Activated CD8-positive, alpha-beta memory T cell treated with anti-CD3 and anti-CD28 coated beads, Interleukin-2, amount 50 U/mL, for 24 hours (primary cell): ENCODE data around the gene ZNRD2.

Experiments
- DNase-seq: peaks from one replicate; pipeline ENCODE4 v3.0.0-alpha.2; 2020; ENCODE audit errors: extremely low read depth

The ZNRD2 gene

GRCh38 chr11:65610404-65610803, 40.1 kb downstream of the ZNRD2 start:
- DNase-seq: no peak

- DNase-seq: no peak
These were observed 40.9 kb downstream of the ZNRD2 start for GRCh38 chr11:65611028-65611757.

- DNase-seq: no peak
These were observed 41.7 kb downstream of the ZNRD2 start for GRCh38 chr11:65611758-65612603.

- DNase-seq: no peak
These were observed 42.4 kb downstream of the ZNRD2 start for GRCh38 chr11:65612691-65613090.

- no peak for DNase-seq
These were observed 43.0 kb downstream of the ZNRD2 start for GRCh38 chr11:65613091-65613928.

- peak; percentile 100 for DNase-seq
These were observed 45.1 kb downstream of the ZNRD2 start, which contains the start of gene PCNX3 for GRCh38 chr11:65615229-65615949. TSS of gene PCNX3 (plus strand) at chr11:65615776. CDS start at chr11:65616312, 536 bp downstream.

- DNase-seq: no peak
These were observed 45.8 kb downstream of the ZNRD2 start for GRCh38 chr11:65615950-65616574.

- no peak for DNase-seq
These were observed 46.3 kb downstream of the ZNRD2 start for GRCh38 chr11:65616575-65617001.

- DNase-seq: no peak
These were observed 47.0 kb downstream of the ZNRD2 start for GRCh38 chr11:65617136-65617850.

GRCh38 chr11:65617990-65618751, 47.9 kb downstream of the ZNRD2 start:
- DNase-seq: no peak

- DNase-seq: no peak
These were observed 48.5 kb downstream of the ZNRD2 start for GRCh38 chr11:65618763-65619162.

- no peak for DNase-seq
These were observed 49.1 kb downstream of the ZNRD2 start for GRCh38 chr11:65619281-65619928.

GRCh38 chr11:65620666-65621065, 50.4 kb downstream of the ZNRD2 start:
- no peak for DNase-seq

- DNase-seq: no peak
These were observed 51.2 kb downstream of the ZNRD2 start for GRCh38 chr11:65621460-65621859.
